Gastrocnemius medialis (tissue), 4 donors: ENCODE results near the gene ASPHD1.

Experiments
- POLR2A ChIP-seq, 2 donors: fragments of 450-650 bp; IDR thresholded peaks; one replicate each; pipeline ENCODE4 v1.6.1; 2017; ENCODE audit warnings: antibody characterized with exemption in 2 of 2, mild to moderate bottlenecking in 2 of 2, moderate library complexity in 2 of 2
- TF ChIP-seq, protein P1 (sequence below), 5 experiments: fragments of 450-650 bp in 3 of 5; fragments of 200-600 bp in 2 of 5; sonication (generic) in 2 of 5; IDR thresholded peaks in 4 of 5; conservative IDR thresholded peaks in 1 of 5; 1 replicate in 4 of 5; 2 replicates in 1 of 5; pipeline ENCODE4 v1.5.1; 2016 to 2019; ENCODE audit warnings: antibody characterized with exemption in 5 of 5, mild to moderate bottlenecking in 3 of 5, moderate library complexity in 3 of 5

DNA sequence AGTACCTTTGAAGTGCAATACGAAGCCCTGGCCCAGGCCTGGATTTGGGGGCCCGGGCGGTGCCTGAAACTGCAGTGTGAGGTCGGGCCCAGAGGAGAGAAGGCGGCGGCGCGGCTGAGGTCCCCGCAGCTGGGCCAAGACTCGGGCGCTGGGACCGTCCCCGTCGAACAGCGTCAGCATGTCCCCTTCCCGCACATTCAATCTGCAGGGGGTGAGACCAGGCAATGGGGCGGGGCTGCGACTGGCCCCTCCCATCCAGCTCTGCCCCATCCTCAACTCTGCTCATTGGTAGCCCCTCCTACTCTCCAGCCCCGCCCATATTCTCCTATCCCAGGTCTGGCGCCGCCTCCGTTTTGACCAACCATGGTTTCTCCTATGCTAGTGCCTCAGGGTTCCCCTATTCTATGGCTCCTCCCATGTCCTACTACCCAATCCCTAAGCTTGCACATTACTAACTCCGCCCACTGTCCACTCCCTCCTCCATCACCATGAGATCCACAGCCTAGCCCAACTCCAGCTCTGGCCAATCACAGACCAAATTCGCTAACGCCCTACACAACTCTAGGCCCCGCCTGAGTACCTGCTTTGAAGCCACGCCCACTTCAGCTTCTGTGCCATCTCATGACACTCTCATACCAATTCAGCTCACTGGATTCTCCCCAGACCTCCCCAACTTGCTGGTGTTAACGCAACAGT is 22.9 kb upstream of the ASPHD1 start:
- TF ChIP-seq, protein P1, sequence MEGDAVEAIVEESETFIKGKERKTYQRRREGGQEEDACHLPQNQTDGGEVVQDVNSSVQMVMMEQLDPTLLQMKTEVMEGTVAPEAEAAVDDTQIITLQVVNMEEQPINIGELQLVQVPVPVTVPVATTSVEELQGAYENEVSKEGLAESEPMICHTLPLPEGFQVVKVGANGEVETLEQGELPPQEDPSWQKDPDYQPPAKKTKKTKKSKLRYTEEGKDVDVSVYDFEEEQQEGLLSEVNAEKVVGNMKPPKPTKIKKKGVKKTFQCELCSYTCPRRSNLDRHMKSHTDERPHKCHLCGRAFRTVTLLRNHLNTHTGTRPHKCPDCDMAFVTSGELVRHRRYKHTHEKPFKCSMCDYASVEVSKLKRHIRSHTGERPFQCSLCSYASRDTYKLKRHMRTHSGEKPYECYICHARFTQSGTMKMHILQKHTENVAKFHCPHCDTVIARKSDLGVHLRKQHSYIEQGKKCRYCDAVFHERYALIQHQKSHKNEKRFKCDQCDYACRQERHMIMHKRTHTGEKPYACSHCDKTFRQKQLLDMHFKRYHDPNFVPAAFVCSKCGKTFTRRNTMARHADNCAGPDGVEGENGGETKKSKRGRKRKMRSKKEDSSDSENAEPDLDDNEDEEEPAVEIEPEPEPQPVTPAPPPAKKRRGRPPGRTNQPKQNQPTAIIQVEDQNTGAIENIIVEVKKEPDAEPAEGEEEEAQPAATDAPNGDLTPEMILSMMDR (IDR thresholded peaks at IDR 0.05 in 4 of 5, conservative IDR thresholded peaks at IDR 0.05 in 1 of 5): no peak
- no peak for TF ChIP-seq POLR2A (IDR thresholded peaks at IDR 0.05)
